Astrocyte (in vitro differentiated cells and primary cell): Measurements from ENCODE around the gene FTO.

ENCODE experiments used
- CTCF ChIP-seq: IDR thresholded peaks from 2 replicates; pipeline ENCODE4 v1.5.1; 2011; ENCODE audit warnings: low read depth, mild to moderate bottlenecking, inconsistent platforms, low read length, moderate library complexity; ENCODE audit not compliant: insufficient read depth
- EZH2 ChIP-seq: IDR thresholded peaks from 2 replicates; pipeline ENCODE4 v1.6.1; 2012; ENCODE audit warnings: mild to moderate bottlenecking, low read length, inconsistent platforms; ENCODE audit not compliant: insufficient read depth

GRCh38 chr16:53717577-53717976, 13.6 kb downstream of the FTO start:
- TF ChIP-seq CTCF (no peak), EZH2 (no peak)
